NK-92 (cell line): ENCODE measurements around the gene CYB5R4.

ENCODE experiments used
- DNase-seq: peaks from one replicate; lab custom pipeline; 2025; ENCODE audit not compliant: unreplicated experiment; lab: John Stamatoyannopoulos, UW

Gene CYB5R4

GRCh38 chr6:83976037-83976755 is 116.7 kb downstream of the CYB5R4 start:
- no peak for DNase-seq

GRCh38 chr6:83976871-83977270 is 117.4 kb downstream of the CYB5R4 start:
- DNase-seq, result no peak

- no peak for DNase-seq
Measured at GRCh38 chr6:83978324-83978734, 118.8 kb downstream of the CYB5R4 start.

- no peak for DNase-seq
Measured at GRCh38 chr6:83978997-83979396, 119.5 kb downstream of the CYB5R4 start.

GRCh38 chr6:83984411-83984810 is 124.9 kb downstream of the CYB5R4 start:
- no peak for DNase-seq

- no peak for DNase-seq
Measured at GRCh38 chr6:83985308-83985713, 125.8 kb downstream of the CYB5R4 start.

- no peak for DNase-seq
Measured at GRCh38 chr6:83985715-83986114, 126.2 kb downstream of the CYB5R4 start.

- DNase-seq, result no peak
Measured at GRCh38 chr6:83998021-83998584, 138.6 kb downstream of the CYB5R4 start.

- DNase-seq, result no peak
Measured at GRCh38 chr6:84001119-84001518, 141.6 kb downstream of the CYB5R4 start.

- no peak for DNase-seq
Measured at GRCh38 chr6:84002226-84002625, 142.7 kb downstream of the CYB5R4 start.

GRCh38 chr6:84003131-84003530 is 143.6 kb downstream of the CYB5R4 start:
- no peak for DNase-seq

- DNase-seq, result no peak
Measured at GRCh38 chr6:84003654-84004053, 144.2 kb downstream of the CYB5R4 start.

- no peak for DNase-seq
Measured at GRCh38 chr6:84007871-84008270, 148.4 kb downstream of the CYB5R4 start.

- no peak for DNase-seq
Measured at GRCh38 chr6:84013354-84013753, 153.9 kb downstream of the CYB5R4 start.

- no peak for DNase-seq
Measured at GRCh38 chr6:84013931-84014330, 154.4 kb downstream of the CYB5R4 start.

GRCh38 chr6:84016029-84016428 is 156.5 kb downstream of the CYB5R4 start:
- DNase-seq, result no peak
